Memory B cell (primary cell): ENCODE data around the gene TBX3.

Experiments used
- ATAC-seq: fragments of 150-1000 bp; cut with Tn5 transposase; 2 replicates; pipeline ENCODE4 v1.10.0; 2021; ENCODE audit warnings: low read depth, mild to moderate bottlenecking, moderate library complexity
- DNase-seq, 2 donors: peaks; one replicate each; pipeline ENCODE4 v3.0.0; 2022; ENCODE audit warnings: low spot score in 2 of 2
- H3K27ac Mint-ChIP-seq: one replicate; pipeline ENCODE4 v1.8.0; 2022; ENCODE audit warnings: mild to moderate bottlenecking, moderate library complexity, mixed read lengths
- H3K27me3 Mint-ChIP-seq: one replicate; pipeline ENCODE4 v1.8.0; 2022; ENCODE audit warnings: mixed read lengths
- H3K36me3 Mint-ChIP-seq: one replicate; pipeline ENCODE4 v1.8.0; 2022; ENCODE audit warnings: mild to moderate bottlenecking, mixed read lengths
- H3K4me1 Mint-ChIP-seq: one replicate; pipeline ENCODE4 v1.8.0; 2022; ENCODE audit warnings: mixed read lengths
- H3K4me3 Mint-ChIP-seq: one replicate; pipeline ENCODE4 v1.8.0; 2022; ENCODE audit warnings: mild to moderate bottlenecking, moderate library complexity, mixed read lengths
- H3K9me3 Mint-ChIP-seq: one replicate; pipeline ENCODE4 v1.8.0; 2022; ENCODE audit warnings: mixed read lengths

Gene TBX3

DNA sequence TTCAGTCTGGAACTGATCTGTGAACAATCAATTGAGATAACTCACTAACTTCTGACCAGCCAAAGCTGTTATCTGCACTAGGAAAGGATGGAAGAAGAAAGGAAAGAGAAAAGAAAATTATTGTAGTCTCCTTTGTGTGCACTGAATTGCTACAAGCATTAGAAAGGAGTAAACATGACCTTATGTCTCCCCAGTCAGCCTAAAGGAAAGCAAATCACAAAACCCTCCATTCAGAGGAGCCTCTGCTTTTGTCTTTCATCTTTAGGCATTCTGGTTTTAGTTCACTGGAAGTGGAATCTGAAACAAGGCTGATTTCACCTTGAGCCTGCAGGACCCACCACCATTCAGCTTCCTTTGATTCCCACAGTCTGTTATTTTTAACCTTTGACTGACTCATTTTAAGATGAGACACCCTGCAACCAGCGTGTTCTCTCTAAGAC is 26.0 kb downstream of the TBX3 start:
- no peak for ATAC-seq
- H3K4me1 Mint-ChIP-seq, result no peaks in the 10 kb centered on the region
- no peak overlapping the region for H3K27ac Mint-ChIP-seq
- no peak for DNase-seq
- H3K27me3 Mint-ChIP-seq, result peaks cover 6% of the 10 kb centered on the region
- no peaks in the 10 kb centered on the region for H3K9me3 Mint-ChIP-seq
- no peak overlapping the region for H3K4me3 Mint-ChIP-seq
- no peaks in the 10 kb centered on the region for H3K36me3 Mint-ChIP-seq

- DNase-seq (no peak), ATAC-seq (no peak)
- Mint-ChIP-seq H3K27ac (no peak overlapping the region), H3K4me1 (no peaks in the 10 kb centered on the region), H3K9me3 (peaks cover 2% of the 10 kb centered on the region), H3K4me3 (no peak overlapping the region), H3K36me3 (no peaks in the 10 kb centered on the region), H3K27me3 (peaks cover 6% of the 10 kb centered on the region)
Observed at GRCh38 chr12:114657597-114657920, 26.4 kb downstream of the TBX3 start.

- Mint-ChIP-seq H3K27me3 (peaks cover 4% of the 10 kb centered on the region), H3K9me3 (peaks cover 2% of the 10 kb centered on the region), H3K36me3 (no peaks in the 10 kb centered on the region), H3K4me1 (no peaks in the 10 kb centered on the region), H3K4me3 (no peak overlapping the region), H3K27ac (no peak overlapping the region)
- ATAC-seq (no peak), DNase-seq (no peak)
Observed at GRCh38 chr12:114656906-114657596, 26.9 kb downstream of the TBX3 start.

- H3K27me3 Mint-ChIP-seq, result peaks cover 4% of the 10 kb centered on the region
- peaks cover 2% of the 10 kb centered on the region for H3K9me3 Mint-ChIP-seq
- no peak overlapping the region for H3K27ac Mint-ChIP-seq
- ATAC-seq (no peak), DNase-seq (no peak)
- no peaks in the 10 kb centered on the region for H3K4me1 Mint-ChIP-seq
- H3K4me3 Mint-ChIP-seq, result no peak overlapping the region
- no peaks in the 10 kb centered on the region for H3K36me3 Mint-ChIP-seq
Observed at GRCh38 chr12:114655934-114656749, 27.8 kb downstream of the TBX3 start.

GRCh38 chr12:114649585-114649984 is 34.4 kb downstream of the TBX3 start:
- H3K4me1 Mint-ChIP-seq, result no peaks in the 10 kb centered on the region
- no peak overlapping the region for H3K4me3 Mint-ChIP-seq
- no peak overlapping the region for H3K27ac Mint-ChIP-seq
- H3K27me3 Mint-ChIP-seq, result peaks cover 2% of the 10 kb centered on the region
- H3K9me3 Mint-ChIP-seq, result peaks cover 4% of the 10 kb centered on the region
- DNase-seq, result no peak
- ATAC-seq, result no peak
- no peaks in the 10 kb centered on the region for H3K36me3 Mint-ChIP-seq

DNA sequence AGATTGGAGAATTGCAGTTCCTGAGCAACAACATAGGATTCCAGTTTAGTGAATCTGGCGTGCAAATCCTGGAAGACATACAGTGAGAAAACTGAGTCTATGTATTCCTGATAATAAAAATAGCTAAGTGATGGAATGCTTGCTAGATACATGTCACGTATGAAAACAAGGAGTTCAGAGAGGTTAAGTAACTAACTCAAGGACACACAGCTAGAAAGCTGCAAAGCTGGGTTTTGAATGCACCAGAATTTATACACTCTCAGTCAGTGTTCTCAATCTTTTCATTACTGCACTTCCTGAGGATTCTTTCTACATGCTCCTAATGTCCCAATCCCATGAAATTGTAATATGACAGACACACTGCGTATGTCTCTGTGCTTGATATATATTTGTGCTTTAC is 35.3 kb downstream of the TBX3 start:
- ATAC-seq (no peak), DNase-seq (no peak)
- Mint-ChIP-seq H3K27me3 (peaks cover 2% of the 10 kb centered on the region), H3K4me3 (no peak overlapping the region), H3K36me3 (no peaks in the 10 kb centered on the region), H3K27ac (no peak overlapping the region), H3K9me3 (peaks cover 4% of the 10 kb centered on the region), H3K4me1 (no peaks in the 10 kb centered on the region)

- H3K27ac Mint-ChIP-seq, result no peak overlapping the region
- H3K36me3 Mint-ChIP-seq, result no peaks in the 10 kb centered on the region
- H3K27me3 Mint-ChIP-seq, result peaks cover 2% of the 10 kb centered on the region
- DNase-seq (no peak), ATAC-seq (no peak)
- no peak overlapping the region for H3K4me3 Mint-ChIP-seq
- no peaks in the 10 kb centered on the region for H3K4me1 Mint-ChIP-seq
- no peaks in the 10 kb centered on the region for H3K9me3 Mint-ChIP-seq
Observed at GRCh38 chr12:114638790-114639435, 45.1 kb downstream of the TBX3 start.

GRCh38 chr12:114636723-114637480 is 47.1 kb downstream of the TBX3 start:
- Mint-ChIP-seq H3K9me3 (no peaks in the 10 kb centered on the region), H3K36me3 (no peaks in the 10 kb centered on the region), H3K4me1 (no peaks in the 10 kb centered on the region), H3K27ac (no peak overlapping the region), H3K27me3 (peaks cover 2% of the 10 kb centered on the region), H3K4me3 (no peak overlapping the region)
- ATAC-seq, result no peak
- DNase-seq, result no peak

DNA sequence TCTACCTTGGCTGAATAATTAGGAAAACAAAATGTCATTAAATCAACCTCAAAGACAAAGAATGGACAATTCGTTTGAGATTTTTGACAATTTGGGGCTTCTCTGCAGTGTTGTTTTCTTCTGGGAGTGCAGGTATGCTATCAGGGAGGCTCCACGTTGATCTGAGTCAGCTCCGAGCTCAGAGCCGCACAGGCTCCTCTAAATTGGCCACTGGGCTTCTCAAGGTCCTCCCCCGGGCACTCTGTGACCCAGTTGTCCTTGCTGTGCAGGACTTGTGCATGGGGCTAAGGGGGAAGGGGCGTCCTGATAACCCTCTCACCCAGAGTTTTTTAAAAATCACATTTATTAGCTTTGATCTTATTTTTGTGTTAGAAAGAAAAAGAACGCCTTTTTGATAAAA is 52.7 kb downstream of the TBX3 start:
- H3K4me1 Mint-ChIP-seq, result no peaks in the 10 kb centered on the region
- H3K9me3 Mint-ChIP-seq, result no peaks in the 10 kb centered on the region
- peaks cover 4% of the 10 kb centered on the region for H3K27me3 Mint-ChIP-seq
- no peak overlapping the region for H3K27ac Mint-ChIP-seq
- no peak overlapping the region for H3K4me3 Mint-ChIP-seq
- no peak for DNase-seq
- ATAC-seq, result no peak
- no peaks in the 10 kb centered on the region for H3K36me3 Mint-ChIP-seq

- Mint-ChIP-seq H3K36me3 (no peaks in the 10 kb centered on the region), H3K27me3 (peaks cover 4% of the 10 kb centered on the region), H3K9me3 (no peaks in the 10 kb centered on the region), H3K4me3 (no peak overlapping the region), H3K4me1 (no peaks in the 10 kb centered on the region), H3K27ac (no peak overlapping the region)
- ATAC-seq, result no peak
- no peak for DNase-seq
Observed at GRCh38 chr12:114628199-114628598, 55.8 kb downstream of the TBX3 start.

DNA sequence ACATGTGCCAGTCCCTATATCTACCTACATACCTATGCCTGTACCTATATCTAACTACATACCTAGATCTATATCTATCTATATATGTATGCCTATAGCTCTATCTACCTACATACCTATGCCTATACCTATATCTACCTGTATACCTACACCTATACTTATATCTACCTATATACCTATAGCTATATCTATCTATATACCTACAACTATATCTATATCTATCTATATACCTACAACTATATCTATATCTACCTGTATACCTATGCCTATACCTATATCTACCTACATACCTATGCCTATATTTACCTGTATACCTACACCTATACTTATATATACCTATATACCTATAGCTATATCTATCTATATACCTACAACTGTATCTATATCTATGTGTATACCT is 56.6 kb downstream of the TBX3 start:
- Mint-ChIP-seq H3K4me1 (no peaks in the 10 kb centered on the region), H3K9me3 (peaks cover 1% of the 10 kb centered on the region), H3K27me3 (peaks cover 4% of the 10 kb centered on the region), H3K36me3 (no peaks in the 10 kb centered on the region), H3K27ac (no peak overlapping the region), H3K4me3 (no peak overlapping the region)
- DNase-seq, result no peak
- no peak for ATAC-seq

DNA sequence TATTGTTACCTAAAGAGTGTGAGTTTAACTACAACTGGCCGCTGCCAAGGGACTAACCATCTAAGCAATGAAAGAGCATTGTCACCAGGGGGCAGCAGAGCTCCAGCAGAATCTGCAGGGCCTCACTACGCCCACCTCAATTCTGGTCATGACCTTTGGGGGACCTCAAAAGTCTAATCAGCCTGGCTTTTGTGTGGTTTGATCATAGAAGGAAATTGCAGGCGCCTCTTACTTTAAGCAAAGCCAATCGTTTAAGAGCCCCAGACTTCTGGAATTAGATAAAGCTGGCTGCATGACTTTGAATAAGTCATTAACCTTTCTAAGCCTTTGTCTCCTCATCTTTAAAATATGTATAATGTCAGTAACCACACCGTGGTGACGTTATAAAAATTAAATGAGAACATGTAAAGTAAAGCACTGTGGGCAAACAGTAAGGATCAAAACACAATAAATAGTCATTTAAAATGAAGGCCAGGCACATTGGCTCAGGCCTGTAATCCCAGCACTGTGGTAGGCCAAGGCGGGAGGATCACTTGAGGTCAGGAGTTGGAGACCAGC is 58.6 kb downstream of the TBX3 start:
- no peak for DNase-seq
- Mint-ChIP-seq H3K36me3 (no peaks in the 10 kb centered on the region), H3K27ac (no peak overlapping the region), H3K27me3 (peaks cover 2% of the 10 kb centered on the region), H3K9me3 (peaks cover 1% of the 10 kb centered on the region), H3K4me1 (no peaks in the 10 kb centered on the region), H3K4me3 (no peak overlapping the region)
- no peak for ATAC-seq

DNA sequence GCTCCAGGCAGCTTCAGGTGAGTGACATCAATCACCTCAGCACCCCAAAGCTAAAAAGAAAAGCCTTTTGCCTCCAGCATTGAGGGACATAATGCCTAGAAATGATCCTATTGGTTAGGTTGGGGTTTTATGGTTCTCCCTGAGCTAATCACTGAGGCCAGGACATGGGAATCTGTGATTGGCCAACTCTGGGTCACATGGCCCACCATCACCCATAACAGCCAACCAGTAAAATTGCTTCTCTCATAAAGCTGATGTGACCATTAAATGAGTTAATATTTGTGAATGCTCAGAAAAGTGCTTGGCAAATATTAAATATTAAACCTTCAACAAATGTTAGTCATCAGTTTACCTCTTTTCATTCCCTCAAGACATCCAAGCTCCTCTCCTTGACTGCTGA is 60.2 kb downstream of the TBX3 start:
- no peaks in the 10 kb centered on the region for H3K27me3 Mint-ChIP-seq
- H3K36me3 Mint-ChIP-seq, result no peaks in the 10 kb centered on the region
- H3K4me3 Mint-ChIP-seq, result no peak overlapping the region
- H3K9me3 Mint-ChIP-seq, result peaks cover 1% of the 10 kb centered on the region
- H3K27ac Mint-ChIP-seq, result no peak overlapping the region
- no peaks in the 10 kb centered on the region for H3K4me1 Mint-ChIP-seq
- no peak for DNase-seq
- ATAC-seq, result no peak
